HG02588 (cell line): Measurements from ENCODE around the gene IQSEC1.

Experiments used
- ATAC-seq: cut with Tn5 transposase; IDR thresholded peaks from one replicate; pipeline ENCODE4 v1.9.1; 2021; ENCODE audit warnings: mild to moderate bottlenecking, moderate library complexity; ENCODE audit not compliant: unreplicated experiment

IQSEC1 gene

DNA sequence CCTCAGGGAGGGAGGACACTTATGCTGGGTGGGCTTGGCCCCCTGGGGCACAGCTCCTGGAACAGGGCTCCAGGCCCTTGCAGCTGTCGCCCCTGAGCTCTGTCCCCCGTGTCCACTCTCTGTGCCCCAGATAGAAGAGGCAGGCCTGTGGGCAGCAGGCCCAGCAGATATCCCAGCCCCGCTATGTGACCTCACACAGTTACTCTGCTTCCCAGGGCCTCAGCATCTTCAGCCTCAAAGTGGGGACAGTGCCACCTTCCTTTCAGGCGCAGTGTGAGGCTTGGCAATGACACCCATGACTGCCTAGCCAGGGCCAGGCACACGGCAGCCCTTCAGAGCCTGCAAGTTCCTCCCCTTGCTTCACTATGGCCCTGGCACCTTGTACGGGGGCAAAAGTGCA is 98.4 kb downstream of the IQSEC1 start:
- no peak for ATAC-seq

GRCh38 chr3:12974334-12974733 is 98.9 kb downstream of the IQSEC1 start:
- no peak for ATAC-seq

DNA sequence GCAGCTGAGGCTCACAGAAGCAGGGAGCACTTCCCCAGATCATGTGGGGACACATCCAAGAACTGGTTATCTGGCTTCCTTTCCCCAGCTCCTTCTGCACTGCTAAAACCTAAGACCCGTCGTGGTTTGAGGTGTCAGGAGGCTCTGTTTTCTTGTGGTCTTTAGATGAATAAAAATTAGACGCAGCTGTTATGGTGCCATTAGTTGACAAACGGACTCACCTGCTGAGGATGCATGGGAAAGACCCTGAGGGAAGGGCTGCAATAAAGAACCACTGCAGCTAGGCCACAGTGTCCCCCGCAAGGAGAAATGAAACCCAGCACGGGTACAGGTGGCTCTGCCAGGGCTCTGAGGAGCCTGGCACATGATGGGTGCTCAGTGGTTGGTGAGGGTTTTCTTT is 99.4 kb downstream of the IQSEC1 start:
- ATAC-seq, result no peak

- no peak for ATAC-seq
Observed at GRCh38 chr3:12972781-12973702, 100.2 kb downstream of the IQSEC1 start.

DNA sequence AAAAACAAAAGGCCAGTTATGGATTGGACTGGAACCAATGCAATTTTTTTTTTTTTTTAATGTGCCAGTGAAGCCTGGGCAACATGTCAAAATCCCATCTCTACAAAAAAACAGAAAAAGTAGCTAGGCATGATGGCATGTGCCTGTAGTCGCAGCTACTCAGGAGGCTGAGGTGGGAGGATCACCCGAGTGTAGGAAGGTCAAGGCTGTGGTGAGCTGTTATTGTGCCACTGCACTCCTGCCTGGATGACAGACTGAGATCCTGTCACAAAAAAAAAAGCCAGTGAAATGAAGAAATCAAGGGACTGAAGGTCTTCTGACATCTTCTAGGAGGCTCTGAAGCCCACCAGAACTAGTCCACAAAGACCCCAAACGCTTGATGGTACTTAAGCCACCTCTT is 101.2 kb downstream of the IQSEC1 start:
- no peak for ATAC-seq

DNA sequence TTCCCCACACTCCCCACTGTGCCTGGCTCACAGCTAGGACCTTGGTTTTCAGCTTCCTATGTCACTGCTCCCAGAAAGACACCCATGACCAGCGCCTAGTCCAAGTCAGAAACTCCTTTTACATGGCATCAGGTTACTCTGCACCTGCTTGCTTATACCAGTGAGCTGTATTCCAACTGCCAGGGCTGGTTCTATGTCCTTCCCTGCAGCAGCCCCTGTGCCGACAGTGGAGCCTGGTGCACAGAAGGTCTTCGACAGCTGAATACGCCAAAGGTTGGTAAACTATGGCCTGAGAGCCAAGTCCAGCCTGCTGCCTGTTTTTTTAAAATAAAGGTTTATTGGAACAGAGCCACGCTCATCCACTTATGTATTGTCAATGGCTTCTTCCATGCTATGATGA is 102.5 kb downstream of the IQSEC1 start:
- ATAC-seq, result no peak

GRCh38 chr3:12969486-12969885 is 103.7 kb downstream of the IQSEC1 start:
- no peak for ATAC-seq

DNA sequence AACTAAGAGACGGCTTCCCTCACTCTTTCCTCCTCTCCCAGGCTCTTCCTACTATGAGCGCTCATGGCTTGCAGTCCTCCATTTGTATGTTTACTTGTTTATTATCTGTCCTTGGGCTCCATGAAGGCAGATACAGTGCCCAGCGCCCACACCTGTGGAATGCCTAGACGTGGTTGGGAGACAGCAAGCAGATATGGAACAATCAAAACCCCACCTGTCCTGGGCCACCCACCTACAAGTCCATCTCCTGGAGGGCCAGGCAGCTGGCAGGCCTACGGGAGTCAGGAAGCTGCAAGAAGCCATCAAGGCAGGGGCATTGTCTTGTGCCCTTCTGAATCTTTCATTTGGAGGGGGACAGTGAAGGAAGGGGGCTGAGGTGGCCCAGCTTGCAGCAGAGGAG is 104.7 kb downstream of the IQSEC1 start:
- ATAC-seq, result no peak

GRCh38 chr3:12967606-12968351 is 105.5 kb downstream of the IQSEC1 start:
- peak; percentile 74 for ATAC-seq

DNA sequence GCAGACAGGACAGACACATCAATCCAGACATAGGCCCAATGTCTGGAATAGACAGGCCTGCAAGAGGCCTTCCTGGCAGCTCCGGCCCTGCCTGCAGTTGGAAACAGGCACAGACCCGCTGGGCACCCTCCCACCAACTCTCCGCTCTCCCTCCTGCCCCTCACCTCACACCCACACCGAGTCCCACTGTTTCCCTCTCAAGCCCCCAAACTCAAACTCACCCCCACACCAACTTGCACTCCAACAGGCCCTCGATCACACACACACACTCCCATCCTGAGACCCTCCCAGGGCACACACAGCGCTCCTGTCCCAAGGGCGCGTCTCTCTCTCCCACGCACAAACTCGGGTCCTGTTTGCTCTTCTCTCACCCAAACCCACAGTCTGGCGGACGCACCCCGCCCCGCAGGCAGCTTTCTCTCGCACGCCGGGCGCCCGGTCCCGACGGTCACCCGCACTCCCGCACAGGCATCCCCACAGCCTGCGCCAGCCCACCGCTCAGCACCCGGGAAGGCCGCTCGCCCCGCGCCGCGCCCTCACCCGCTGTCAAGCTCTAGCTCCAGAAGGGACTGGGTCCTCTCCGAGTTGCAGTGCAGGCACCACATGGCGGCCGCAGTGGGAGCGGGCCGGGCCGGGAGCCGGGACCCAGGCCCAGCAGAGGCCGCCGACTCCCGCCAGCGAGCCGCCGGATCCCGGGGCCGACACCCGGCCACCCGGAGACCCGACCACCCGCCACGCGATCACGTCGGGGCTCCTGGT is 106.2 kb downstream of the IQSEC1 start:
- ATAC-seq, result peak; percentile 37

DNA sequence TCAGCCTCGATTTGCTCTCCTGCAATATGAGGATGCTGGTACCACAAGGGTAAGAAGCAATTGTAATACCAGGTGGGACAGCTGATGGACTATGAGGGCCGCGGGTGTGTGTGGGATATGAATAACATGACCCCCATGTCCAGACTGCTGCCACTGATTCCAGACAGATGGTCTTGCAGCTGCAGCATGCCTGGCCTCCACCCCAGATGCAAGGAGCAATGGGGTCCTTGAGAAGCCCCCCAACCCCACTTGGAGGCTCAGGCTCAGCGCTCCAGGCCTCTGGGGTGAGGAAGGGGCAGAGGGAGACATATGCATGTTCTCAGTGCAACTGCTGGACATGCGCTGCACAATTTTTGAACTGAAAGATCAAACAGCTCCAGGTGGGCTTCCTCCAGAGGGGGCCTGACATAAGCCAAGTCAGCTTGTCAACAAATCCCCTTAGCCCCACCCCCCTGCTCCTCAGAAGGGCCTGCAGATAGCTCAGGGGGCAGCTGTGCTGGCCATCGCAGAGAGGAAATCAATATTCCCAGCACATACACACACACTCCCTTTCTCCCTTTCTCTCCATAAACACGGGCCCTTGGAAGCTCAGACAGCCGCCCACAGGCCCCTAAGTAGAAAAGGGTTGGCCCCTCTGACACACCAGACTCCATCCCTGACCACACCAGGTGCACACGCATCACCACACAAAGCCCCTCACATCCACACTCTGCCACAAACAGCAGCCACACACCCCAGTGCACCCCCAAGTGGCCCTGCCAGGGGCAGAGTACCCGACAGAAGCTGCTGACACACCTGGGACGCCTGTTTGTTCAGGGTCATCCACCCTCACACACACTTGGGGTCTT is 107.0 kb downstream of the IQSEC1 start:
- no peak for ATAC-seq

GRCh38 chr3:12964711-12965612 is 108.3 kb downstream of the IQSEC1 start:
- no peak for ATAC-seq

- no peak for ATAC-seq
Observed at GRCh38 chr3:12963922-12964701, 109.1 kb downstream of the IQSEC1 start.

DNA sequence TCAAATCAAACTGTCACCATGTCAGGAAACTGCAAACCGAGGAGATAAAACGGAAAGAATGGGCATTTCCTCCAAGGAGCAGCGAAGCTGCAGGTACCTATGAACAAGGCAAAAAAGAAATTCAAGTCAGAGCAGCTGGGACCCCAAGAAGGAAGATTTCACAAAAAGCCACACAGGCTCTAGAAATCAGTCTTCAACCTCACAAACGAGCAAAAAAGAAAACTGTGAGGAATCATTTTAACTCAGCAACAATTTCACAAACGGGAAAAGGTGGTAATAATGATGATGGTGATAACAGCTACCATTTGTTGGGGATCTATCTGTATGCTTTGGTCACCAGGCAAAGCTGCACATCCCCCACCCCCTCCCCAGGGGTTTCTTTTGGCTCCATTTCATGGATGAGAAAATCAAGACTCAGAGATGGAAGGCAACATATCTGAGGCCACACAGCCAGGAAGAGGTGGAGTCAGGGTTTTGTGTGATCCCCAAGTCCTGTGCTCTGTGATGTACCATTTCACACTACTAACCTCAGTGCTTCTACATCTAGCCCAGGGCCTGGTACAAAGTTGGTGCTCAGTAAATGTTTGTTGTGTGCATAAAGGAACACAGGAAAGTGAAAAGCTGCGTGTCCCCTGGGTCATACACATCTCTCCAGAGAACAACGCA is 109.9 kb downstream of the IQSEC1 start:
- ATAC-seq, result no peak

GRCh38 chr3:12962292-12962691 is 110.9 kb downstream of the IQSEC1 start:
- no peak for ATAC-seq

DNA sequence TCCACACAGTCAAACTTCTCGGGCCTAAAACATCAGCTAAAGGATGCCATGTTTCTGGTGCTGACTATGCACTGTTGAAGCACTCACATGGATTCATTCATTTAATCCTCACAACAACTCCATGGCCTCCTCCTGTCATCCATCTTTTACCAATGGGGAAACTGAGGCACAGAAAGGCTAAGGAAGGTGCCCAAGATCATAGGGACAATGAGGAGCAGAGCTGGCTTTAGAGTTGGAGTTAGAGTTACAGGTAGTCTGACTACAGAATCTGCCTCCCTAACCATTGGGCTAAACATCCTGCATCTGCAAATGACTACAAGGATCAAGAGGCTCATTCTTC is 111.6 kb downstream of the IQSEC1 start:
- no peak for ATAC-seq

DNA sequence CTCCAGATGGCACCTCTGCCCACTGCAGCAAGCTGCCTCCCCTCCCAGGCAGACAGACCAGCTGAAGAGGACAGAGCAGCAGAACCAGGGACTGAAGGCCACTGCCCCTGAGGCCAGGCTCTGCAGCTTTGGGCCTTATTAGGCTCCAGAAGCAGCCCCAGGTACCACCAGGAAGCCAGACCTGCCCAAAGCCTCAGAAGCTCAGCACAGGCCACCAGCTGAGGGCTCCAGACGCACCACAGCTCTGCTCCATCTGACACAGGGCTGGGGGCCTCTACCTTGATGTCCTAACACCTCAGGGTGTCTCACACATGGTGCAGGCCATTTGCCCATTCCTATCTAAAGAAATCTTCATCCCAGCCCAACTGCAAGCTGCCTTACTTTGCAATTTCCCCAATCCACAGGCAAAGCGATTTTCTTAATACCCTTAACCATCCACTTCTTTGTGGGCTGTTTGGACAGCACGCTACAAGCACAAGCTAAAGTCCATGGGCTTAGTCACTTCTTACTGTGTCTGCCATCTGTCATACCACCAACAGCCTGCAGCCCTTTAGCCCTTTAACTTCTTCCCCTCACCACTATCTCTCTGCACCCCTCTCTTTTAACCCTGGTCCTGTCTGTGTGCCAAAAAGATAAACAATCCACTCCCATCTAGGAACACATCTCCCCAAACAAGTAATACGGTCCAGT is 112.1 kb downstream of the IQSEC1 start:
- no peak for ATAC-seq

DNA sequence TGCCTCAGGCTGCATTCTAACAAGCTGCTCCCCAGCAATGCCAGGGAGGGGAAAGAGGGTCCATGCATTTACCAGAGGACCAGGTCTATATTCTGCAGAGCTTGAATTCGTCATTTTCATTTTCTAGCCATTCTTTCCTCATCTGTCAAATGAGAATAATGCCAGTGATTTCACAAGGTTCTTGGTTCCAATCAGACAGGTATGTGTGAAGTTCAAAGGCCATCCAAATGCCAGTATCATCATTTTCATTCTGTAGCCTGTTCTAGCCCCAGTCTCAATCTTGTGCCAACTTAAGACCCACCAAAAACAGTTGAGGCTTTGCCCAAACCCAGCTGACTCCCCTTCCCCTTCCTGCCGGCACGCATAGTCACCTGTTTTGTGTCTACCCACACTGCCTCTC is 112.7 kb downstream of the IQSEC1 start:
- ATAC-seq, result no peak
